ENCODE results near the gene GALNT17.

The GALNT17 gene

DNA sequence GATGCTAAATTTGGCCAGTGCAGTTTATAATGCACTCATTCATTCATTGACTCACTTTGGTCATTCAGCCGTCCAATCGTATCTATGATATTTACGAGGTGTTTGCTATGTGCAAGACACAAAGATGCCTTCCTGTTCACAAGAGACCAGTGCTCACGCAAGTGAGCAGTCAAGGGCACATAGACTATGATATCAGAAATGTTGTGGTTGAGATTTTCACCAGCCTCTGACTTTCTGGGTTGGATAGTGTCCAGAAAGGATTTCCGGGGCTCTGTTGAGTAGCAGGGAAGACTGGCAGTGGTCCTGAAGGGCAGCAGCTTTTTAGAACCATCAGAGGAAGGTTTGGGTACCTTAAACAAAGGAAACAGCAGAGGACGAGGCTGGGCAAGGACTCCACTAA is 191.8 kb downstream of the GALNT17 start:
- no peak overlapping the region for H3K27ac ChIP-seq
- no peak overlapping the region for H3K4me3 ChIP-seq

DNA sequence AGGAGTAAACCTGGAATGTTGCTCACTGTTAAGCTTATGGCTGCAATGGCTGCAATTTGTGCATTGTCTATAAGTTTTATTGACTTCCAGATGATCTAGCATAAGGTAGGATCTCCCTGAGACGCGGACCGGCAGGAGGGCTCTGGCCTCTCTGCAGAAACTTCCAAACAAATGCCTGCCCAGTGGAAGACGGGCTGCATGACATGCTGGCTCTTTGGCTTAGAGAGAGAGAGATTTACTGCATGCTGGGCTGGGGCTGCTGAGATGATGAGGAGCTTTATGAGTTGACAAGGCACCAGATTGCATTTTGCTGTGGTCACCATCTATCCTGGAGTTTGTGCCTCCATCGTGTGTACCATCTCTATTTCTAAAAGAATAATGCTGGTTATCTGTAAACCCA is 193.2 kb downstream of the GALNT17 start:
- Histone ChIP-seq H3K27ac (no peak overlapping the region), H3K4me3 (no peak overlapping the region)

DNA sequence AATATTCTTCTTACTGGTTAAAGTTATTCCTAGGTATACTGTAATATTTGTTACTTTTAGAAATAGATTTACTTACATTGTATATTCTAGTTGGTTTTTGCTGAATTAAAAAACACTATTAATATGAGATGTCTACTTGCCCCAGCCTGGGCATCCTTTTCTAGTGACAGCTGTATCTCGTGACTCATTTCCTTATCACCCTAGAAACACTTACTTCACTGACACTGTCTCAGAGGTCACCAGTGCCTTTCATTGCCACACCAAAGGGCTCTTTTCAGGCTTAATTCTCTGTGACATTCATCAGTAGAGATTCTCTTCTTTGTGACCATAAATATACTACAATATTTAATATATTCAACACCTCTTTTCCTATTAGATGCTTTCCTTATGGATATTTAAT is 194.7 kb downstream of the GALNT17 start:
- H3K27ac ChIP-seq: no peak overlapping the region
- H3K4me3 ChIP-seq: no peak overlapping the region

- H3K4me3 ChIP-seq: no peak overlapping the region
- H3K27ac ChIP-seq: no peak overlapping the region
These were observed 196.0 kb downstream of the GALNT17 start for GRCh38 chr7:71327946-71328345.

- H3K27ac ChIP-seq: no peak overlapping the region
These were observed 197.2 kb downstream of the GALNT17 start for GRCh38 chr7:71329030-71329660.

DNA sequence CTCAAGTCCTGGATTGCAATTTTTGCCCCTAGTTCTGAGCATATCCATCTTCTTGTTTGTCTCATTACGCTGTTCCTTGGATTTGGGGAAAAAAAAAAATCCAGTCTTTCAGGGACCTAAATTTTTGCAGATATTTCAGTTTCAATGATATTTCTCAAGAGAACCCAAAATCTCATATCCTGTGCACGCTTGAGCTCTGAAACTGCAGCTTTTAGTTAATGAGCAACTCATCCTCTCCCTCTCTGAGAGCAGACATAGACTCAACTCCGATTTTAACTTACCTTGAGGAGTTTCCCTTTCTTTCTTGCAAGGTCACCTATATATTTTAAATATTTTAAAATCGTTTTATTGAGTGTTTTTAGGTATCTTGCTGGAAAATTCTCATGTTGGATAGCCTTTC is 200.3 kb downstream of the GALNT17 start:
- H3K27ac ChIP-seq: no peak overlapping the region
- H3K4me3 ChIP-seq: no peak overlapping the region

More at GRCh38 chr7:71329030-71329660, 197.2 kb downstream of the GALNT17 start:
- H3K4me3 ChIP-seq: no peak overlapping the region

- H3K4me3 ChIP-seq: no peak overlapping the region
- H3K27ac ChIP-seq: no peak overlapping the region
These were observed 202.6 kb downstream of the GALNT17 start for GRCh38 chr7:71334541-71334940.

- Histone ChIP-seq H3K27ac (no peak overlapping the region), H3K4me3 (no peak overlapping the region)
These were observed 206.9 kb downstream of the GALNT17 start for GRCh38 chr7:71338866-71339265.

GRCh38 chr7:71339924-71340323 is 208.0 kb downstream of the GALNT17 start:
- Histone ChIP-seq H3K4me3 (no peak overlapping the region), H3K27ac (no peak overlapping the region)

GRCh38 chr7:71342202-71342601 is 210.3 kb downstream of the GALNT17 start:
- Histone ChIP-seq H3K4me3 (no peak overlapping the region), H3K27ac (no peak overlapping the region)

- Histone ChIP-seq H3K27ac (no peak overlapping the region), H3K4me3 (no peak overlapping the region)
These were observed 211.1 kb downstream of the GALNT17 start for GRCh38 chr7:71343039-71343438.

DNA sequence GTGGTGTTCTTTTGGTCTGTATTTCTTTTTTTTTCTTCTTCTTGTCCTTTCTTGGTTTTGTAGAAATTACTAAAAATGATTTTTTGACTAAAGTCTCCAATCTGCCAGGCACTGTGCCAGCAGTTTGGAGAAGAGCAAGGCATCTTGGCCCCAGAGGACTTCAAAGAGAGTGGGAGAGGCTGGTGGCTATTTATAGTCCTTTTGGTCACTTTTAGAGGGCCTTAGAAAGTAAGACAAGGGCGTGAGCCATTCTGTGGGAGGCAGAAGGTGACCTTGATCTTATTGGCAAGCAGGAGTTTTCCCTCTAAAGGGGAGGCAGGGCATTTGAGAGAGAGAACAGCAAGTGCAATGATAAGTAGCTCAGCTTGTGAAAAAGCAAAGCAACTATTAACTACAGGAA is 211.9 kb downstream of the GALNT17 start:
- Histone ChIP-seq H3K4me3 (no peak overlapping the region), H3K27ac (no peak overlapping the region)

DNA sequence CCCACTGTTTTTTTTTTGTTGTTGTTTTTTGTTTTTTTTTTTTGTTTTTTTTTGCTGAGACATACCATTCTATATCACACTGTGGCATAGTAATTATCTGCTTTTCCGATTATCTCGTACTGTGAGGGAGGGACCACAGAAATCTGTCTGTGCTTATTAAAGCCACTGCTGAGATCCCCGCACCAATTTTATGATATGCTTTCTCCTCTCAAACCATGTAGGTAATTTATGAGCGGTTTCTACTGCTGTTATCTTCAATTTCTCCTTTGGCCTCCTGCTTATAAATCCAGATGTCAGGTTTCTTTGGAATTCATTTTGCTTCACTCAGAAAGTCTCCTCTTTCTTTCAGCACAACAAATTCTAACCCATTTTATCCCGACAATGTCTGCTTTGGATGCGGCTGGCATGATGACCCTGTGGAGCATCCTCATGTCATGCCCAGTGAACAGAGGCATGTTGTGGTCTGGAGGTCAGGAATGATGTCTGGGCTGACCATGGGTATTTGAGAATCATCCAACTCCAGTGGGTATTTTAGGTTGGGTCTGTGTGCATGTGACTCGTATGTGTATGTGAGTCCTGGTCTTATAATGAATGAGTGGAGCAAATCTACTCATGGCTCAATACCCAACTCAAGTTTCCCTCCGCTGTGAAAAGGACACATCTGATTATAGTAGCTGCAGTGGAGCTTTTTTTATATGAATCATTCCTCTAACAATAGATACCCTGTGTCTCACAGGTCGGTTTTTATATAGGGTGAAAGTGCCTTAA is 213.4 kb downstream of the GALNT17 start:
- Histone ChIP-seq H3K4me3 (no peak overlapping the region), H3K27ac (no peak overlapping the region)

GRCh38 chr7:71348821-71349681 is 217.1 kb downstream of the GALNT17 start:
- H3K27ac ChIP-seq: no peak overlapping the region
- no peak overlapping the region for H3K4me3 ChIP-seq

GRCh38 chr7:71349682-71350481 is 217.9 kb downstream of the GALNT17 start:
- no peak overlapping the region for H3K27ac ChIP-seq
- no peak overlapping the region for H3K4me3 ChIP-seq

- H3K27ac ChIP-seq: no peak overlapping the region
- H3K4me3 ChIP-seq: no peak overlapping the region
These were observed 218.7 kb downstream of the GALNT17 start for GRCh38 chr7:71350680-71351079.

- Histone ChIP-seq H3K27ac (no peak overlapping the region), H3K4me3 (no peak overlapping the region)
These were observed 222.8 kb downstream of the GALNT17 start for GRCh38 chr7:71354716-71355115.

GRCh38 chr7:71361451-71362032 is 229.6 kb downstream of the GALNT17 start:
- no peak overlapping the region for H3K27ac ChIP-seq

DNA sequence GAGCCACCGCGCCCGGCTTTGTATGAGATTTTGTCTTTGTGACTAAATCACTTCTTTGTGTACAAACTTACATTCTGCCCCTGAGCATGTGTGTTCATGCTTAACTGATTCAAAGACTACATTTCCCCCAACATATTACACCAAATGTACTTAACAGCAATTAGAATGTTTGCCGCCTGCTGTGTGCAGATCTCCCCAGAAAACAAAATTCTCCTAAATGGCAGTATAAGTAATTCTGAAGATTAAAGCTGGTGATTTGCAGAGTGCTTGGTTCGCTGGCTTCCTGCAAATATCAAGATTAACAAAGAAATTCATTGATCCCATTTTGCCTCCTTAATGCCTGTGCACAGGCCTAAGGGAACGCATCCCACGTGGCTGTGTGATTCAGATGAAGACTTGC is 230.3 kb downstream of the GALNT17 start:
- Histone ChIP-seq H3K4me3 (no peak overlapping the region), H3K27ac (no peak overlapping the region)

More at GRCh38 chr7:71361451-71362032, 229.6 kb downstream of the GALNT17 start:
- H3K4me3 ChIP-seq: no peak overlapping the region

All from skin epidermis (tissue), 12 donors.